ENCODE results near the gene USP13.

- TF ChIP-seq CTCF (IDR thresholded peaks at IDR 0.05), result no peak
- TF ChIP-seq POLR2A (IDR thresholded peaks at IDR 0.05), result no peak
- TF ChIP-seq POLR2AphosphoS5 (IDR thresholded peaks at IDR 0.05), result no peak
- TF ChIP-seq EP300 (IDR thresholded peaks at IDR 0.05), result no peak
Observed at GRCh38 chr3:179663093-179663492, 10.3 kb downstream of the USP13 start.
